Stimulated activated CD8-positive, alpha-beta memory T cell treated with anti-CD3 and anti-CD28 coated beads, Interleukin-12 subunit alpha, Interleukin-12 subunit beta, amount 100 ng/mL, for 4 hours (primary cell): ENCODE measurements around the gene THOC5.
"Not testable (repeated sequence)": the region's sequence is repeated elsewhere in the genome, so short reads cannot be mapped to it uniquely, and the experiment has no call there.

Experiments used
- DNase-seq: peaks from one replicate; pipeline ENCODE4 v3.0.0-alpha.2; 2020; ENCODE audit warnings: low read depth

The THOC5 gene

DNA sequence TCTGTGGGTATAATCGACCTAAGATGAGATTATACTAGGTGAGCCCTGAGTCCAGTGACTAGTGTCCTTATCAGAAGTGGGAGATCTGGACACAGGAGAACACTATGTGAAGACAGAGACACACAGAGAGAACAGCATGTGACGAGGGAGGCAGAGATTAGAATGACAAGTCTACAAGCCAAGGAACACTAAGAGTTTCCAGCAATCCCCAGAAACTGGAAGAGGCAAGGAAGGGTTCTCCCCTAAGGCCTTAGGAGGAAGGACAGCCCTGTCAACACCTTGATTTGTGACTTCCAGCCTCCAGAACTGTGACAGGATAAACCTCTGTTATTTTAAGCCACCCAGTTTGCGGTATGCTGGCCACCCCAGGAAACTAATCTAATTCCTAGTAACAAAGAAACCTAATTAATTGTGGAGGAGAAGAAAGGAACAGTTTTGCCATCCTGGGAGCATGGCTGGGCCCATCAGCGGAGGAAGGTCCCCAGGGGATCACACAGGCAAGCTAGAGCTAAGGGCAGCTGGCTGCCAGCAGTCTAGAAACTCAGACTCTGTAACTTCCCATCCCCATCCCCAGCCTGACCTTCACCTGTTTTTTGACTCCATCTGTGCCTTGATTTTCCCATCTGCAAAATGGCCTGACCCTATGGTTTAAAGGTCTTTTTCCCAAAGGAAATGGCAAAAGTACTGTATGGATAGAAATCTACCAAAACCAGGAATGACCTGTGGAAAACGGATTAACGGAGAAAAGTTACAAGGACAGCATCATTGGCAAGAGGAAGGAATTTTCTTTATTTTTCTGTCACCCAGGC is 10.3 kb upstream of the THOC5 start:
- no peak for DNase-seq

DNA sequence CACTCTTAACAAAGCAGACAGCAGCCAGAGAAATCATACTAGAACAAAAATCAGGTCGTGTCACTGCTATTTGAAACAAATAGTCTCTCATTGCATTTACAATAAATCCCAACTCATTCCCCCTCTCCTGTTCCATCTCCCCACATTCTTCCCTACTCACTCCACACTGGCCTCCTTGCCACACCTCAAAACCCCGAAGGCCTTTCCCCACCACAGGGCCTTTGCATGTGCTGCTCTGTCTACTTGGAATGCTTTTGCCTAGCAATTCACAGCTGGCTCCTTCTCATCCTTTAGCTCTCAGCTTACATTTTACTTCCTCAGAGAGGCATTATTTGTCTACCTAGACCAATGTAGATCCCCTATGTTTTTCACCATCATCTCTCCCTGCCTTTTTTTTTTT is 6.3 kb upstream of the THOC5 start:
- DNase-seq, result no peak

DNA sequence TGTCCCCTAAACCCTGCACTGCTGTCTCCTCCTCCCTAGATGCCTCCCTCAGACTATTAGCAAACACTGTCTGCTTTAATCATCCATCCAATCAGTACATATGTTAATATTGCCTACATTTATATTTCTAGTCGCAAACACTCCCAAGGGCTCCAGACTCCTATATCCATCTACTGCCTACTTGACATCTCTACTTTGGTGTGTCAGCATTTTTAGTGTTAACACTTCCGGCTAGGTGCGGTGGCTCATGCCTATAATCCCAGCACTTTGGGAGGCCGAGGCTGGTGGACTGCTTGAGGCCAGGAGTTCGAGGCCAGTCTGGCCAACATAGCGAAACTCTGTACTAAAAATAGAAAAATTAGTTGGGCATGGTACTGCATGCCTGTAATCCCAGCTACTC is 5.5 kb upstream of the THOC5 start:
- no peak for DNase-seq

DNA sequence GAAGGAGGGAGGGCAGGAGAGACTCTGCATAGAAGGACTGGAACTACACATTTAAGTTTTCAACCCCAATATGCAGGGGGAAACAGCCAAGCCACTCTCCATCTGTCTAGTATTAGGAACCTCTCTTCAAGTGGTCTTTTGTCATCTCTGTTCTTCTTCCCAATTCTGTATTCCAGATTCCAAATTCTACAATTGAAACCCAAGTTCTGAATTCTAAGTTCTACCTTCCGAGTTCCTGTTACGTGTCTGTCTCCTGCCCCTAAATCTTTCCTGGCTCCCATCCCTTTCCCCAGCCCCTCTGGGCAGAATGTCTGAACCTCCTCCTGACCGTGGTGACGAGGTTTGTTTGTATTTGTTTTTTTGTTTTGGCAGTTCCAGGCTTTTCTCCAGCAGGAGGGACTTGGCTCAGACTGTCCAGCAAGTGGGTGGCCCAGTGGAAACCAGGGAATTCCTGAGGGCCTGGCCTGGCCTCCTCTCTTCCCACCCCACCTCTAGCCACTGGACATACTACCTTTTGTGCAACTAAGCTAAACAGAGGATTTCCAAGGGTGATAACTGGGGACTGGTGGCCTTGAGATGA is 1.6 kb upstream of the THOC5 start:
- no peak for DNase-seq

DNA sequence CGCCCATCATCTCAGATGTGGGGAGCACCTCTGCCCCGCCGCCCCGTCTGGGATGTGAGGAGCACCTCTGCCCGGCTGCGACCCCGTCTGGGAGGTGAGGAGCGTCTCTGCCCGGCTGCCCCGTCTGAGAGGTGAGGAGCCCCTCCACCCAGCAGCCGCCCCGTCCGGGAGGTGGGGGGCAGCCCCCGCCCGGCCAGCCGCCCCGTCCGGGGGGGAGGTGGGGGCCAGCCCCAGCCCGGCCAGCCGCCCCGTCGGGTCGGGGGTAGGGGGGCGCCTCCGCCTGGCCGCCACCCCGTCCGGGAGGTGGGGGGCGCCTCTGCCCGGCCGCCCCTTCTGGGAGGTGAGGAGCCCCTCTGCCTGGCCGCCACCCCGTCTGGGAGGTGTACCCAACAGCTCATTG is 1.2 kb downstream of the THOC5 start:
- DNase-seq, result not testable (repeated sequence)

DNA sequence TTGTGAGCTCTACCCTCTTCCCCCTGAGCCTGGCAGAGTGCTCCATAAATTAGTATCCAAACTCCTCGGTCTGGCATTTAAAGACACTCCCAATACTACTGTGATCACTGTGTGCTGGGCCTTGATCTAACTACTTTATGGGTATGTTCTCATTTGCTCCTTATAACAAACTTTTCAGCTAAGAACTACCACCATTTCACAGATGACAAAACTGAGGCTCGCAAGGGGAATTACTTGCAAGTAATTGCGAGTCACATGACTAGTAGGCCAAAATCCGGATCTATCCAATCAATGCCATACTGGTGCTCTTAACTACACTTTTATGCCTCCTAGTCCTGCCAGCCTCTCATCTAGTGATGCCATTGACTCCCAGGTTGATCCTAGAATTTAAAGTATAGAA is 3.6 kb downstream of the THOC5 start:
- no peak for DNase-seq

DNA sequence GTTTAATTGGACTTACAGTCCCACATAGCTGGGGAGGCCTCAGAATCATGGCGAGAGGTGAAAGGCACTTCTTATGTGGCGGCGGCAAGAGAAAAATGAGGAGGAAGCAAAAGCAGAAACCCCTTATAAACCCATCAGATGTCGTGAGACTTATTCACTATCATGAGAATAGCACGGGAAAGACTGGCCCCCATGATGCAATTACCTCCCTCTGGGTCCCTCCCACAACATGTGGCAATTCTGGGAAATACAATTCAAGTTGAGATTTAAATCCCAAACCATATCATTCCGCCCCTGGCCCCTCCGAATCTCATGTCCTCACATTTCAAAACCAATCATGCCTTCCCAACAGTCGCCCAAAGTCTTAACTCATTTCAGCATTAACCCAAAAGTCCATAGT is 8.5 kb downstream of the THOC5 start:
- not testable (repeated sequence) for DNase-seq

DNA sequence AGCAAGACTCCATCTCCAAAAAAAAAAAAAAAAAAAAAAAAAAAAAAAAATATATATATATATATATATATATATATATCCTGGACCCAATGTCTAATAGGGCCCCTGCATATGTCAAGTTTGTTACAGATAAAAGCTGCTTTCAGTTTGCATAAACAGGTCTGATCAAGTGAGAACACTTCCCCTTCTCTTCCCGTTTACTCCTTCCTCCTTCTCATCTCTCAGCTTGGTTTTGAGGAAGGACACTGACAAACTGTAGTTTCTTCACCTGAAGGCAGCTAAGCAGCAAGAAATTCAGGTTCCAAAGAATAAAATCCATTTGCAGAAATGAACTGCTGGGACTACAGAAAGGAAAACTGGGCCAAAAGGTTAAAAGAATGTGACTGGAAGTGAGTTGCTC is 11.7 kb downstream of the THOC5 start:
- no peak for DNase-seq

DNA sequence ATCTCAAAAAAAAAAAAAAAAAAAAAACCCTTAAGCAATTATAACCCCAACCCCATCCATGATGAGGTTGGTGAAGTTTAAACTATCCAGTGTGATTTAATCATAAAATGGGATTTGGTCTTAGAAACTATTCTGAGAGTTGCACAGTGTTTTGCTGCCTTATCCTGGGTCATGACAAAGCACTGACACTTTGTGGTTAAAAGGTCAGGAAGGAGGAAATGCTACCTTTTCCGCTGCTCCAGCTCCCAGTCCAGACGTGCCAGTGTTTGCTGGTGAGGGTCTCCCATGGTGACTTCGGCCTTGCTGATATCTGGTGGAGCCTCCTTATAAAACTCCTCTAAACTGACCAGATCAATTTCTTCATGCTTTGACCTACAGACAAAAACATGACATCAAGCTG is 14.5 kb downstream of the THOC5 start:
- no peak for DNase-seq

DNA sequence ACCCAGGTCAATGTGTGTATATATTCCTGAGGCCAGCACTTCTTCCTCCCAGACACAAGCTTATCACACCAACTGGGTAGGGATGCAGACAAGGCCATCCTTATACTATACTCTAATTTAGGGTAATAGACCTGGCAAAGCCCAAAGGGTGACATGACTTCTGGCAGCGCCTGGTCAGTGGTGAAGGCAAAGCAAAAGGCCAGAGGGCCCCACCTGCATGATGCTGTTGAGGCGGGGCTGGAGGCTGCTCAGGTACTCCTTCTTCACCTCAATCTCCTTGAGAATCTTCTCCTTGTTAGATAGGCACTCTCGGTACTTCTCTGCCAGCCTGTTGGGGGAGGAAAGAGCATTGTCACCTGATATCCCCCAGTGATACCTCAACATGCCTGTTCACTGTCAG is 17.1 kb downstream of the THOC5 start:
- no peak for DNase-seq

DNA sequence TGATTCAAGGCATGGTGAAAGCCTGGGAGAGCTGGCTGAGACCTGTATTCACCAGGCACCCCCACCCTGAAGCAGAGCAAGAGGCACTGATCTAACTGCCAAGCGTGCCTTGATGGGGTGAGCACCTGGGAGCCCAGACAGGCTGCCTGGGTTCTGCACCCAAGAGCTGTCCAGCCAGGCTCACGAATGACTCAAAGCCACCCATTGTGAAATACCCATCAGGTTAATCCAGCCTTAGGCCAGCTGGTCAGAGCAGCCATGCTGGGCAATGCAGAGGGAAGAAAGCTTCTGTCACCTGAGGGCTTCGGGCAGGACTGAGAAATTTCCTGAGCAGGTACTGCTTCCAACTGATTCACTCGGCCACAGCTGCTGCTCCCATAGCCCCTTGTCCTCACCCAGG is 22.1 kb downstream of the THOC5 start:
- no peak for DNase-seq

DNA sequence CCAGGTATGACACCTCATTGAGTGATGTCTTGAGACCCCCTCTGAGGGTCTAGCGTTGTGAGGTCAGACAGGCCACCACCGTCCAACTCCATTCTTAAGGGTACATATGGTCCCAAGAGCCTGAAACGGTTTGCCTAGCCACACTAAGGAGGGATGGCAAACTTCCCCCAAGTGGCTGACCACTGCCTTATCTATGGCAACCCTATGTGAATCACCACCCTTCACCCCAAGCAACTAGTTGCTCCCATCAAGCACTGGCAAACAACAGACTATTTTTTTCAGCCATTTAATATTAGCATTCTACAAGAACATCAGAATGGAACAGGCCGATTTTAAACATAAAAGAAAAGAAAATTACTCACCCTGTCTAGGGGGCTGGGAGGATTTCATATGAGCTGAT is 22.8 kb downstream of the THOC5 start:
- DNase-seq, result no peak

DNA sequence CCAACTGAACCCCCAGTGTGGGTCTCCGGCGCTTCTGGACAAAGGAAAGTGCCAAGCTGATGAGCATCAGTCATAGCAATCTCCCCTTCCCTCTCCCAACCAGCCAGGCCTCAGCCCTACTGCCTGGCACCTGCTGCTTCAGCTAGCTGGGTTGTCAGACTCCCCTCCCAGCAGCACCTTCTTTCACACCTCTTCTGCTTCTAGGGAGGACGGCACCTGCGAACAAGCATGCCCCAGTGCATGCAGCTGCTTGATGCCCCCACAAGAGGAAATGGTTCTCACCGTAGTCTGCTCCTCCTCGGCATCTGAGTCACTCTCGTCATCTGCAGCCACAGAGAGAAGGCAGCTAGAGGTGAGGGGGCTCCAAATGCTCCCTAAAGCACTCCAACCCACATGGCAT is 25.4 kb downstream of the THOC5 start:
- DNase-seq, result no peak

DNA sequence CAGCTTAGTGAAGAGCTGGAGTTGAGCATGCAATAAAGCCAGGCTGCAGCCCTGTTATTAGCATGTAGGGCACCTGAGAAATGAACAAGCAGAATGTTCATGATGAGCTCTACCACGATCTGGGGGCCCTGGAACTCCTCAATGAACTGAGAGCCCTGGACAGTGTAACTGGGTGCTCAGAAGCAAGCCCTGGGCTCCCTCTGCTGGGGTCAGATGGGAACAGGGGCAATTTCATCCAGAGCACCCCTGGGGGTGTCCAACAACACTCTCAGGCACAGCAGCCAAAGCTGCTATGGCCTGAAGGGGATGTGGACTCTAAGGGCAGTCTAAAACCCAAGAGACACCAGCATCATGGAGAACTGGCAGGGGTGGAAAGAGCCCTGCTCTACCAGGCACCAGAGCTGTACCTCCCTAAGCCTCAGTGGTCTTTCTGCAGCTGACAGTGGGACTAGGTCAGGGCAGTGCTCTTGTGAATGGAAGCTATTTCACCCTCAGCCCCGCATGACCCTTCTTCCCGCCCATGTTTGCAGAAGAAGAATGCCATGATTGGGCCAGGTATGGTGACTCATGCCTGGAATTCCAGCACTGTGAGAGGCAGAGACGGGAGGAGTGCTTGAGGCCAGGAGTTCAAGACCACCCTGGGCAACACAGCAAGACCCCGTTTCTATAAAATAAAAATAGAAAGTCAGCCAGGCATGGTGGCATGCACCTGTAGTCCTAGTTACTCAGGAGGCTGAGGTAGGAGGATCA is 28.9 kb downstream of the THOC5 start:
- DNase-seq, result no peak

DNA sequence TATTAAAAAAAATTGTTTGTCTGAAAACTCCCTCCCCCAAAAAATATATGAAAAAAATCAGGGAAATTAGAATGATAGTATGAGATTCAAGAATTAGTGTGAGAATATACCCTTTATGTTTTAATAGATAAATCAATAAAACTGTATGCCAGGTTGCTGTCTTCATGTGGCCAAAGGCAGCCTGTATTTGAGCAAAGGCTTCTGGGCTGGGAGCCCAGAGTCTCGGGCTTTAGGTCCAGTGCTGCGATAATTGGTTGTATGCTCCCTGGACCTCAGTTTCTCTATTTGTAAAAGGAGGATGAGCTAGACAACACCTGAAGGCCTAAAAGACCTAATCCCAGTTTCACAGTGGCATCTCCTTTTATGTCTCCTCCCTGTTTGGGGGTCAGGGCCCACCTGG is 29.8 kb downstream of the THOC5 start:
- no peak for DNase-seq

DNA sequence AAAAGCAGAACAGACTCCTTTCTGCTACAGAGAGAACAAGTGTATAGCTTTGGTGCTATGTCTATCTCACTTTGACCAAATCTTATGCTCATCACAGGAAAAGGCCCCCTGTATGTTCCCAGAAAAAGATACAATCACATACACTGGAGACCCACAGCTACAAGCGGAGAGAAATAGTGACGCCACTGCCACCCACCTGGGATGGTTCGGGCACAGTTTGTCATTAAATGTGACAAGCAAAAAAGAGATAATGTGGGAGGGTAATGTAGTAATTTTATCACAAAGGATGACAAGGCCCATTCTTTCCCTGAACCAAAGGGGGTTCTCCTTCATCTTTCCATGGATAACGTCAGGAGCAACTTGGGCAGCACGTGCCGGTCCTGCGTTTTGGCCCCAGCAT is 32.0 kb downstream of the THOC5 start:
- no peak for DNase-seq

DNA sequence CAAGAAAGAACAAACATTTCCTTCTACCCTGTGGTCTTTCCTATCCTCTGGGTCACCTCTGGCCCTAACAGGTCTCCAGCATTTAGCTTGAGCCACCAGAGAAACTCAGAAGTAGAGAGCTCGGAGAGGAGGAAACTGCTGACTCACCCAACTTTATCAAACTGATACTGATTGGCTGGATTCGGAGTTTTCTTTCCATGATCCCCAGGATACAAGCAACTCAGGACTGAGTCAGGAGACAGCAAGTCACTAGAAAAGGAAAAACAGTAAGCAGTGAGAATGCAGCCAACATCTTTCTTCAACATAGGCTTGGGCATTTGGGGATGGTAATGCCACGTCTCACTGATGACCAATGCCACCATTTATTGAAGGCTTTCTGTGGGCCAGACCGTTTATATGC is 32.7 kb downstream of the THOC5 start:
- no peak for DNase-seq

DNA sequence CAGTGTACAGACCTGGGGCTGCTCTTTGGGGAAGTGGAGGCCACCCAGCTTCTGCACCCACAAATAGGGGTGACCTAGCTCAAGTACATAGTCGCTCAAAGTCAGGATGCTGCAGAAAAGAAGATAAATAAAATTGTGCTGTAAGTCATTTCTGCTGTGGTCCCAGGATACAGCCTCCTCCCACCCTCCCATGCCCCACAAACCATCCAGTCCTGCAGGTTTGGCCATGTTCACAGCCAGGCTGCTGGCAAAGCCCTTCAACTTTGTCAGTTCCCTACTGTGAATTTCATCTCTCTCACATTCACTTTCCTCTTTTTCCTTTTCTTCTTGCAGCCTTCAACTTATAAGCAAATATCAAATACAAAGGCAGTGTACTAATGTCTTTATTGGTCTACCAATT is 33.6 kb downstream of the THOC5 start:
- DNase-seq, result no peak

DNA sequence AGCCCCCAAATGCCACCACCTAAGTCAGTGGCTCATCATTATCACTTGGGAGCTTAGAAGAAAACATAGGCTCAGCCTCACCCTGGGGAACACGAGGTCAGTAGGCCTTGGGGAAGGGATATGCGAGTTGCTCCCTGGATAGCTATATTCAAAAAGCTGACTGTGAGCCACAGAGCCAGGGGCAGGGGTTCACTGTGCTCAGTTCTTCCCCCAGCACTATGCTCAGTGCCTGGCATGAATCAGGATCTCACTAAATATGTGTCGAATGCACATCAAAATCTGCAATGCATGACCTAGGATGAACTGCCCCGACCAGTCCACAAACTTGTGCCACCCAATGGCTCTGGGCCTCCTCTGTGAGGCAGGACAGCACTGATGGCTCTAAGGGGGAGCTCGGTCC is 35.1 kb downstream of the THOC5 start:
- DNase-seq, result no peak

DNA sequence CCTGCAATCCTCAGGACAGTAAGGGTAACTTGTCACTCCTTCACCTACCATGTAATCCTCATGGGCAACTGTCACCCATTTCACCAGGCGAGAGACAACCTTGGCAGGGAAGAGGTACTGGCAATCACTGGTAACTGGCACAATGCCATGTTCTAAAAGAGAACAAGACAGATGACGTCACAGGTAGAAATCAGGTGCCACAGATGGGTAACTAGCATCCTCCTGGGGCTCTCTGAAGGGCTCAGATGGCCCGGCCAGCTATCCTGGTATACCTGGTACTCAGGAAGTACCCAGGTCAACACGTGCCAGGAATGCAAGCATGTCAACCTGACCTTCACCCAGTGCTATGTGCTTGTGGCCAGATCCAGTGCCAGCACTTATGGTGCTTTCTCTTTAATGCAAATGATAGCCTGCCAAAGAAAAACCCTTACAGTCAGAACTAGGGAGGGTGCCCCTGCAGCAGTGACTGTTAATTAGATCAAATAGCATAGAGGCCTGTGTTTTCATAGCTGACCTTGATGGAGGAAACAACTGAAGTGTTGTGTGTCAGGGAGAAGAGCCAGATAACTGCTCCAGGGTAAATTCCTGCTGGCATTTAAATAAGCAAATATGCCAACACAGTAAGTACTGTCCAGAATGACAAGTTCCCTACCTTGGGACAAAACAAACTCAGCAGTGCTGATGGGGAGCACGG is 36.2 kb downstream of the THOC5 start:
- DNase-seq, result no peak

DNA sequence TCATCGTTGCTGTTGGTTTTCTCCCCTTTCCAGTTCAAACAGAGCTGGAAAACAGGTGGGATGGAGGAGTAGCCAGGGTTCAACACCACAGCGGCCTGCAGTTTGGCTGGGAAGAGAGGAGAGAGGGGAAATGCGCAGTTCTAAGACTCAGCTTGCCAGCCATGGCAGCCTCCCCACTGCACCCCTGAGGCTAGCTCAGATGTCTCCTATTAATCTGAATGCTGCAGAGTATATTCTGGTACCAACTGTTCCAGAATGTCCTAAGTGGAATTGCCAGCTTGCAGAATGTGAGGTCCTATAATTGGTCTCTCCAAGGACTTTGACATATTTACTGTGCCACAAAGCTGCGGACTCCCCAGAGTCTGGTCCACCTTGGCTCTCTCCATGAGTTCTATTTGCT is 41.5 kb downstream of the THOC5 start:
- no peak for DNase-seq

DNA sequence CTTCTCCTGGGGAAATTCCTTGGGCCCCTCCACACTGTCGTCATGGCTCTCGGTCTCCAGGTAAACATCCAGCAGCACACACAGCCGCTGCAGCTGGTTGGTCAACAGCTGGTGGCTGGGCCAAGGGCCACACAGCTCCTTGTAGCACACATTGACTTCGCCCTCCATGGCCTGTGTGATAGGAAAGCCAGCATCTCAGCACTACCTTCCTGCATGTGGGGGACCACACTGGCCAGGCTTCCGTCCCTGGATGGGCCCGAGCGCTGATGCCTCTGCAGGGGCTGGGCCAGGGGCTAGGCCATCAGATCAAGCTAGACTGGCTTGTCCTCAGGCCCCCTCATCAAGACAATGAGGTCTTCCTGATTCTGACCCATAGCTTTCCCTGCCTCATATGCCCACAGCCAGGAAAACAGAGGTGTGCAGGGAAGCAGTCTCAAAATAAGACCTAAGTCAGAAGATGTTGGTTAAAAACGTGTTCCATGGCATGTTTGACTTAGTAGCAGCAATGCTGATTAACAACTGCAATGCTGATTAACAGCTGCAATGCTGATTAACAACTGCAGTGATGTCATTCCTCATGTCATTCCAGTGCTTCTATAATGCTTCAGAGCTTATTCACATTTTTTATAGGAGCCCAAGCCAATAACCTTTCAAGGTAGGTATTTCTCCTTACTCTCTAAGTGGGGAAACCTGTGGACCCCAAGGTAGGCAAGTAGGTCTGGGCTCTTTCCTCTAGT is 42.3 kb downstream of the THOC5 start:
- DNase-seq, result no peak
